HEK293 (cell line): Measurements from ENCODE around the gene GPR141.

ENCODE experiments used
- CTCF ChIP-seq: fragments of 450-650 bp; formaldehyde crosslinking; IDR thresholded peaks from 2 replicates; pipeline ENCODE4 v1.5.1; 2016; ENCODE audit warnings: missing biosample characterization, missing genetic modification characterization
- KLF16 ChIP-seq: fragments of 450-650 bp; formaldehyde crosslinking; IDR thresholded peaks from 2 replicates; pipeline ENCODE4 v1.5.1; 2017; ENCODE audit warnings: missing biosample characterization, missing genetic modification characterization
- ZNF341 ChIP-seq: fragments of 450-650 bp; formaldehyde crosslinking; IDR thresholded peaks from 2 replicates; pipeline ENCODE4; 2016; ENCODE audit warnings: low read depth, missing biosample characterization, missing genetic modification characterization
- ZNF596 ChIP-seq: fragments of 450-650 bp; IDR thresholded peaks from 2 replicates; pipeline ENCODE4 v1.5.0; 2018; ENCODE audit warnings: missing biosample characterization, mild to moderate bottlenecking, missing genetic modification characterization, moderate library complexity

GRCh38 chr7:37684927-37685326 is 1.4 kb downstream of the GPR141 start:
- TF ChIP-seq ZNF596: no peak
- TF ChIP-seq KLF16 (tag by site-specific recombination): no peak
- no peak for TF ChIP-seq CTCF (tag by site-specific recombination)
- TF ChIP-seq ZNF341 (tag by site-specific recombination): no peak
